ENCODE data around the gene GMPPA. TPM values are rescaled to one million over a fixed set of nuclear protein-coding genes. Genes with fewer than 3 reads are reported as not detected.

The GMPPA gene
- total and polyA plus RNA-seq, 9 of the 15 experiments (the other 6 are each of a cell fraction or from before 2014, with no cell fraction given), result 7.0 to 101 (median 66.7) TPM

DNA sequence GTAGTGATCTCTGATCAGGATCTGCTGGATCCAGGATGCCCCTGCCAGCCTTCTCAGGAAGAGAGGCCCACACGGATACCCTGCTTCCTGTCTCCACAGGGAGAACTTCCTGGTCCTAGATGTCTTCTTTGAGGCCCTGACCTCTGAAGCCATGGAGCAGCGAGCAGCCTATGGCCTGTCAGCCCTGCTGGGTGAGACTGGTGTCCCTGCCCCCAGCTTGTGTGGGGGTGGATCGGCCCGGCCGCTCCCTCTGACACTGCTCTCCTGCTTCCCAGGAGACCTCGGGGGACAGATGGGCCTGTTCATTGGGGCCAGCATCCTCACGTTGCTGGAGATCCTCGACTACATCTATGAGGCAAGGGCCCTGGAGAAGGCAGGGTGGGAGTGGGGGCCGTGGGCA lies 38.3 kb downstream of the GMPPA start:
- no peak overlapping the region for H3K27ac ChIP-seq (ENCODE audit: extremely low read depth, low read depth, low read length)
- peak overlapping the region in 1 of 2 experiments; percentile 58; a peak in 1 of 4 replicates for H3K9ac ChIP-seq (ENCODE audit: insufficient read depth in 1 of 2, low read depth in 2 of 2, low read length in 2 of 2)
- H4K20me1 ChIP-seq (replicated peaks; ENCODE audit: control insufficient read depth, insufficient read depth, low read length), result peaks cover 18% of the 10 kb centered on the region; the same call in 1 of the 2 replicates

GRCh38 chr2:219537657-219538488 lies 39.2 kb downstream of the GMPPA start:
- in situ Hi-C loops (cut with MboI), result no loop called here
- Histone ChIP-seq H3K9me1 (ENCODE audit: control insufficient read depth, insufficient read depth, low read length) (no peaks in the 10 kb centered on the region), H3K4me2 (ENCODE audit: insufficient read depth, low read length) (no peak overlapping the region), H3K9ac (ENCODE audit: insufficient read depth in 1 of 2, low read depth in 2 of 2, low read length in 2 of 2) (peak overlapping the region in 1 of 2 experiments; percentile 74; a peak in 2 of 4 replicates), H3K4me1 (replicated peaks in 1 of 2; ENCODE audit: control insufficient read depth in 2 of 2, insufficient read depth in 2 of 2, low read length in 2 of 2) (peaks cover 0 to 54% of the 10 kb centered on the region in 2 experiments; a peak in 3 of 5 replicates), H3K4me3 (no peak overlapping the region), H3K27me3 (ENCODE audit: control insufficient read depth in 2 of 2, insufficient read depth in 2 of 2, low read length in 2 of 2) (no peaks in the 10 kb centered on the region), H2AFZ (ENCODE audit: low read depth, low read length) (no peak overlapping the region), H3K36me3 (ENCODE audit: control insufficient read depth, insufficient read depth, low read length) (peaks cover 51% of the 10 kb centered on the region; the same call in 2 of the 3 replicates), H3K9me3 (replicated peaks; ENCODE audit: control insufficient read depth, insufficient read depth, low read depth, low read length) (no peaks in the 10 kb centered on the region), H4K20me1 (replicated peaks; ENCODE audit: control insufficient read depth, insufficient read depth, low read length) (peaks cover 18% of the 10 kb centered on the region; the same call in 1 of the 2 replicates), H3K79me2 (ENCODE audit: control insufficient read depth, insufficient read depth, low read length) (peaks cover 18% of the 10 kb centered on the region), H3K27ac (ENCODE audit: extremely low read depth, low read depth, low read length) (no peak overlapping the region)
- FAIRE-seq, result no peak
- ChIA-PET POLR2A (interaction anchor here (0.5 to 1.1 kb wide), 3 partner anchors 14 to 164 kb away, joined by 3 read pairs; no protein-coding TSS in a partner anchor), CTCF (ENCODE audit: low intra/inter-chr PET ratio) (interaction anchor here (0.8 kb wide), 1 partner anchor 57 kb away, joined by 3 read pairs; no protein-coding TSS in a partner anchor)
- DNase-seq (ENCODE audit: extremely low read depth in 1 of 4, low spot score in 3 of 4), result no peak
- 73% methylated on average over 7 of the region's 15 CpGs for WGBS (ENCODE audit: insufficient coverage, low coverage, missing lambda C conversion rate)
- BruUV-seq (replicated peaks), result no TSS peak
- no peak for ATAC-seq
- intact Hi-C loops (cut with micrococcal nuclease), result no loop called here
- TF ChIP-seq, protein P1, sequence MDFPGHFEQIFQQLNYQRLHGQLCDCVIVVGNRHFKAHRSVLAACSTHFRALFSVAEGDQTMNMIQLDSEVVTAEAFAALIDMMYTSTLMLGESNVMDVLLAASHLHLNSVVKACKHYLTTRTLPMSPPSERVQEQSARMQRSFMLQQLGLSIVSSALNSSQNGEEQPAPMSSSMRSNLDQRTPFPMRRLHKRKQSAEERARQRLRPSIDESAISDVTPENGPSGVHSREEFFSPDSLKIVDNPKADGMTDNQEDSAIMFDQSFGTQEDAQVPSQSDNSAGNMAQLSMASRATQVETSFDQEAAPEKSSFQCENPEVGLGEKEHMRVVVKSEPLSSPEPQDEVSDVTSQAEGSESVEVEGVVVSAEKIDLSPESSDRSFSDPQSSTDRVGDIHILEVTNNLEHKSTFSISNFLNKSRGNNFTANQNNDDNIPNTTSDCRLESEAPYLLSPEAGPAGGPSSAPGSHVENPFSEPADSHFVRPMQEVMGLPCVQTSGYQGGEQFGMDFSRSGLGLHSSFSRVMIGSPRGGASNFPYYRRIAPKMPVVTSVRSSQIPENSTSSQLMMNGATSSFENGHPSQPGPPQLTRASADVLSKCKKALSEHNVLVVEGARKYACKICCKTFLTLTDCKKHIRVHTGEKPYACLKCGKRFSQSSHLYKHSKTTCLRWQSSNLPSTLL (IDR thresholded peaks at IDR 0.05), result no peak
- TF ChIP-seq CHD1 (IDR thresholded peaks at IDR 0.05; ENCODE audit: low read length) (no peak), HCFC1 (IDR thresholded peaks at IDR 0.05; ENCODE audit: low read depth, low read length) (no peak), FOXA3 (CRISPR knock-in tag; conservative IDR thresholded peaks at IDR 0.05 in 1 of 2, IDR thresholded peaks at IDR 0.05 in 1 of 2) (no peak), RHOXF2B (CRISPR knock-in tag; conservative IDR thresholded peaks at IDR 0.05) (no peak)
- TF ChIP-seq, protein P2, sequence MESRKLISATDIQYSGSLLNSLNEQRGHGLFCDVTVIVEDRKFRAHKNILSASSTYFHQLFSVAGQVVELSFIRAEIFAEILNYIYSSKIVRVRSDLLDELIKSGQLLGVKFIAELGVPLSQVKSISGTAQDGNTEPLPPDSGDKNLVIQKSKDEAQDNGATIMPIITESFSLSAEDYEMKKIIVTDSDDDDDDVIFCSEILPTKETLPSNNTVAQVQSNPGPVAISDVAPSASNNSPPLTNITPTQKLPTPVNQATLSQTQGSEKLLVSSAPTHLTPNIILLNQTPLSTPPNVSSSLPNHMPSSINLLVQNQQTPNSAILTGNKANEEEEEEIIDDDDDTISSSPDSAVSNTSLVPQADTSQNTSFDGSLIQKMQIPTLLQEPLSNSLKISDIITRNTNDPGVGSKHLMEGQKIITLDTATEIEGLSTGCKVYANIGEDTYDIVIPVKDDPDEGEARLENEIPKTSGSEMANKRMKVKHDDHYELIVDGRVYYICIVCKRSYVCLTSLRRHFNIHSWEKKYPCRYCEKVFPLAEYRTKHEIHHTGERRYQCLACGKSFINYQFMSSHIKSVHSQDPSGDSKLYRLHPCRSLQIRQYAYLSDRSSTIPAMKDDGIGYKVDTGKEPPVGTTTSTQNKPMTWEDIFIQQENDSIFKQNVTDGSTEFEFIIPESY (CRISPR knock-in tag; IDR thresholded peaks at IDR 0.05), result no peak

More for the DNA sequence above, 38.3 kb downstream of the GMPPA start:
- WGBS (ENCODE audit: insufficient coverage, low coverage, missing lambda C conversion rate), result 57% methylated on average over 4 of the region's 9 CpGs
- ATAC-seq (no peak), FAIRE-seq (no peak), DNase-seq (ENCODE audit: extremely low read depth in 1 of 4, low spot score in 3 of 4) (no peak)
- Histone ChIP-seq H3K36me3 (ENCODE audit: control insufficient read depth, insufficient read depth, low read length) (peaks cover 61% of the 10 kb centered on the region; the same call in 2 of the 3 replicates), H3K27me3 (ENCODE audit: control insufficient read depth in 2 of 2, insufficient read depth in 2 of 2, low read length in 2 of 2) (no peaks in the 10 kb centered on the region), H3K4me2 (ENCODE audit: insufficient read depth, low read length) (no peak overlapping the region), H3K9me1 (ENCODE audit: control insufficient read depth, insufficient read depth, low read length) (no peaks in the 10 kb centered on the region), H3K4me1 (replicated peaks in 1 of 2; ENCODE audit: control insufficient read depth in 2 of 2, insufficient read depth in 2 of 2, low read length in 2 of 2) (peaks cover 0 to 55% of the 10 kb centered on the region in 2 experiments; a peak in 3 of 5 replicates), H3K9me3 (replicated peaks; ENCODE audit: control insufficient read depth, insufficient read depth, low read depth, low read length) (no peaks in the 10 kb centered on the region), H3K4me3 (no peak overlapping the region), H3K79me2 (ENCODE audit: control insufficient read depth, insufficient read depth, low read length) (peaks cover 19% of the 10 kb centered on the region), H2AFZ (ENCODE audit: low read depth, low read length) (no peak overlapping the region)
- CTCF ChIA-PET (ENCODE audit: low intra/inter-chr PET ratio), result no interaction called here
- in situ Hi-C loops (cut with MboI) (no loop called here), intact Hi-C loops (cut with micrococcal nuclease) (no loop called here)
- TF ChIP-seq DIDO1 (tag; IDR thresholded peaks at IDR 0.05; ENCODE audit: low read depth) (no peak), EGR1 (conservative IDR thresholded peaks at IDR 0.05) (peak; percentile 59)
- BruUV-seq (replicated peaks), result no TSS peak
- POLR2A ChIA-PET, result interaction anchor here (0.6 to 1.0 kb wide), 4 partner anchors 15 to 106 kb away, joined by 3 to 4 read pairs (median 3); no protein-coding TSS in a partner anchor

Measured in K562 (cell line).